Stimulated activated CD4-positive, alpha-beta T cell treated with anti-CD3 and anti-CD28 coated beads, Interleukin-2, amount 100 ng/mL, for 48 hours (primary cell): ENCODE measurements around the gene HARBI1.

Experiments
- DNase-seq, 2 donors: peaks; one replicate each; pipeline ENCODE4 v3.0.0-alpha.2; 2020

Gene HARBI1

GRCh38 chr11:46633291-46634217, 16.5 kb upstream of the HARBI1 start:
- DNase-seq, result no peak

GRCh38 chr11:46632502-46632901, 15.5 kb upstream of the HARBI1 start:
- DNase-seq, result no peak

- no peak for DNase-seq
Measured at GRCh38 chr11:46631676-46632075, 14.6 kb upstream of the HARBI1 start.

GRCh38 chr11:46630237-46630636, 13.2 kb upstream of the HARBI1 start:
- no peak for DNase-seq

GRCh38 chr11:46628961-46629360, 11.9 kb upstream of the HARBI1 start:
- no peak for DNase-seq

GRCh38 chr11:46625406-46625805, 8.4 kb upstream of the HARBI1 start:
- DNase-seq, result no peak

- DNase-seq, result no peak
Measured at GRCh38 chr11:46618837-46619236, 1.8 kb upstream of the HARBI1 start.

- no peak for DNase-seq
Measured at GRCh38 chr11:46617972-46618314, 916 bp upstream of the HARBI1 start.

GRCh38 chr11:46616551-46617133, 385 bp downstream of the HARBI1 start:
- no peak for DNase-seq

- DNase-seq, result no peak
Measured at GRCh38 chr11:46615756-46616155, 1.3 kb downstream of the HARBI1 start.

- DNase-seq, result no peak
Measured at GRCh38 chr11:46612326-46612725, 4.7 kb downstream of the HARBI1 start.

GRCh38 chr11:46611526-46612304, 5.3 kb downstream of the HARBI1 start:
- DNase-seq, result no peak

GRCh38 chr11:46609386-46609785, 7.6 kb downstream of the HARBI1 start:
- no peak for DNase-seq

- DNase-seq, result no peak
Measured at GRCh38 chr11:46607516-46607915, 9.5 kb downstream of the HARBI1 start.

- DNase-seq, result no peak
Measured at GRCh38 chr11:46604796-46605195, 12.2 kb downstream of the HARBI1 start.

- DNase-seq, result no peak
Measured at GRCh38 chr11:46603704-46604308, 13.2 kb downstream of the HARBI1 start.

- no peak for DNase-seq
Measured at GRCh38 chr11:46601129-46601528, 15.9 kb downstream of the HARBI1 start.

GRCh38 chr11:46600194-46600960, 16.6 kb downstream of the HARBI1 start:
- DNase-seq, result no peak

- DNase-seq, result no peak
Measured at GRCh38 chr11:46599340-46600193, 17.5 kb downstream of the HARBI1 start.

- DNase-seq, result no peak
Measured at GRCh38 chr11:46597609-46598219, 19.3 kb downstream of the HARBI1 start.

- DNase-seq, result no peak
Measured at GRCh38 chr11:46597155-46597554, 19.9 kb downstream of the HARBI1 start.
